Endothelial cell (in vitro differentiated cells): ENCODE results near the gene MARCHF3. TPM values are rescaled to one million over a fixed set of nuclear protein-coding genes. Genes with fewer than 3 reads are reported as not detected.

Source experiments
- DNase-seq: peaks from one replicate; pipeline ENCODE4 v3.0.0; 2021; ENCODE audit warnings: low spot score
- H3K27ac Mint-ChIP-seq: one replicate; pipeline ENCODE4 v1.8.0; 2021; ENCODE audit warnings: mixed read lengths, inconsistent platforms; ENCODE audit not compliant: unreplicated experiment
- H3K27me3 Mint-ChIP-seq: one replicate; pipeline ENCODE4 v1.8.0; 2021; ENCODE audit warnings: mild to moderate bottlenecking, moderate library complexity, mixed read lengths, inconsistent platforms; ENCODE audit not compliant: unreplicated experiment
- H3K36me3 Mint-ChIP-seq: one replicate; pipeline ENCODE4 v1.8.0; 2021; ENCODE audit warnings: mild to moderate bottlenecking, low read depth, mixed read lengths, inconsistent platforms; ENCODE audit not compliant: unreplicated experiment
- H3K4me1 Mint-ChIP-seq: one replicate; pipeline ENCODE4 v1.8.0; 2021; ENCODE audit warnings: mild to moderate bottlenecking, mixed read lengths, inconsistent platforms; ENCODE audit not compliant: unreplicated experiment
- H3K4me3 Mint-ChIP-seq: one replicate; pipeline ENCODE4 v1.8.0; 2021; ENCODE audit warnings: mild to moderate bottlenecking, mixed read lengths, inconsistent platforms; ENCODE audit not compliant: unreplicated experiment
- H3K9me3 Mint-ChIP-seq: one replicate; pipeline ENCODE4 v1.8.0; 2021; ENCODE audit warnings: mixed read lengths, inconsistent platforms; ENCODE audit not compliant: unreplicated experiment
- CTCF ChIP-seq: fragments of 200-600 bp; sonication (generic); IDR thresholded peaks from one replicate; pipeline ENCODE4 v1.5.0; 2021; ENCODE audit warnings: antibody characterized with exemption; ENCODE audit not compliant: unreplicated experiment
- total RNA-seq: library from RNA; stranded (reverse); fragmentation: NEBNext Ultra II Directional; extraction: Animal tissue kit (Norgen Biotek cat#: 25700); gene quantifications from one replicate; pipeline ENCODE4 v1.2.1, GENCODE V29; 2021; ENCODE audit not compliant: unreplicated experiment

The MARCHF3 gene
- total RNA-seq, 1 donor from 2014 or later = 47.9 TPM

GRCh38 chr5:126931963-126932660 lies 98.2 kb downstream of the MARCHF3 start:
- peaks cover 29% of the 10 kb centered on the region for H3K4me1 Mint-ChIP-seq
- H3K27me3 Mint-ChIP-seq = no peaks in the 10 kb centered on the region
- DNase-seq = no peak
- no peak for TF ChIP-seq CTCF
- H3K36me3 Mint-ChIP-seq = no peaks in the 10 kb centered on the region
- H3K27ac Mint-ChIP-seq = no peak overlapping the region
- H3K4me3 Mint-ChIP-seq = no peak overlapping the region
- no peaks in the 10 kb centered on the region for H3K9me3 Mint-ChIP-seq

- peaks cover 1% of the 10 kb centered on the region for H3K36me3 Mint-ChIP-seq
- no peak overlapping the region for H3K4me3 Mint-ChIP-seq
Observed at GRCh38 chr5:126928041-126928440, 102.3 kb downstream of the MARCHF3 start.

GRCh38 chr5:126927429-126927828 lies 102.9 kb downstream of the MARCHF3 start:
- Mint-ChIP-seq H3K9me3 (no peaks in the 10 kb centered on the region), H3K36me3 (peaks cover 5% of the 10 kb centered on the region), H3K27ac (no peak overlapping the region), H3K4me1 (peaks cover 33% of the 10 kb centered on the region), H3K4me3 (no peak overlapping the region), H3K27me3 (no peaks in the 10 kb centered on the region)
- no peak for DNase-seq
- TF ChIP-seq CTCF = no peak

More at GRCh38 chr5:126928041-126928440, 102.3 kb downstream of the MARCHF3 start:
- H3K27ac Mint-ChIP-seq = no peak overlapping the region
- DNase-seq = no peak
- no peaks in the 10 kb centered on the region for H3K9me3 Mint-ChIP-seq
- no peaks in the 10 kb centered on the region for H3K27me3 Mint-ChIP-seq
- TF ChIP-seq CTCF = no peak
- H3K4me1 Mint-ChIP-seq = peaks cover 30% of the 10 kb centered on the region

- Mint-ChIP-seq H3K9me3 (no peaks in the 10 kb centered on the region), H3K27me3 (no peaks in the 10 kb centered on the region), H3K4me1 (peaks cover 36% of the 10 kb centered on the region), H3K36me3 (peaks cover 5% of the 10 kb centered on the region), H3K27ac (no peak overlapping the region), H3K4me3 (no peak overlapping the region)
- no peak for DNase-seq
- TF ChIP-seq CTCF = no peak
Observed at GRCh38 chr5:126926187-126926586, 104.2 kb downstream of the MARCHF3 start.

GRCh38 chr5:126925482-126925881 lies 104.9 kb downstream of the MARCHF3 start:
- Mint-ChIP-seq H3K9me3 (no peaks in the 10 kb centered on the region), H3K27me3 (no peaks in the 10 kb centered on the region), H3K4me3 (no peak overlapping the region), H3K36me3 (peaks cover 5% of the 10 kb centered on the region), H3K4me1 (peaks cover 35% of the 10 kb centered on the region), H3K27ac (no peak overlapping the region)
- no peak for DNase-seq
- TF ChIP-seq CTCF = no peak
